Posterior vena cava (tissue), 2 donors: Measurements from ENCODE around the gene LTBP2. TPM values are rescaled to one million over a fixed set of nuclear protein-coding genes. Genes with fewer than 3 reads are reported as not detected.

Source experiments
- DNase-seq: peaks from one replicate; pipeline ENCODE4 v3.0.0-alpha.2; 2020; ENCODE audit warnings: low spot score
- intact Hi-C, 2 donors: fragments of 100-400 bp; cut with DNase I; formaldehyde crosslinking; loops; one replicate each; pipeline versions ENCODE4 v1.14.1 to v1.14.2; 2022 to 2023
- total RNA-seq, 2 donors: library from RNA; stranded (reverse); fragmentation: NEBNext Ultra II Directional; extraction: Animal tissue kit (Norgen Biotek cat#: 25700); gene quantifications; one replicate each; pipeline ENCODE4 v1.2.1, GENCODE V29; 2021
- donor health status: DM: yes; HTN: yes; CAD: no.
- donor health status: DM: yes; HTN: yes; CAD: no.

LTBP2 gene
- total RNA-seq, 2 donors from 2014 or later: 141 to 168 TPM

GRCh38 chr14:74579447-74580274 lies 32.4 kb downstream of the LTBP2 start:
- peak; percentile 69 for DNase-seq

GRCh38 chr14:74578479-74578878 lies 33.6 kb downstream of the LTBP2 start:
- DNase-seq: no peak
- intact Hi-C loops: no loop called here

More at GRCh38 chr14:74579447-74580274, 32.4 kb downstream of the LTBP2 start:
- intact Hi-C loops: no loop called here

GRCh38 chr14:74577948-74578275 lies 34.1 kb downstream of the LTBP2 start:
- intact Hi-C loops: no loop called here
- DNase-seq: peak; percentile 34

GRCh38 chr14:74577247-74577947 lies 34.6 kb downstream of the LTBP2 start:
- intact Hi-C loops: no loop called here
- peak; percentile 89 for DNase-seq

GRCh38 chr14:74575936-74576335 lies 36.1 kb downstream of the LTBP2 start:
- DNase-seq: no peak
- intact Hi-C loops: no loop called here

GRCh38 chr14:74575507-74575906 lies 36.5 kb downstream of the LTBP2 start:
- intact Hi-C loops: no loop called here
- DNase-seq: peak; percentile 66

GRCh38 chr14:74574706-74575105 lies 37.3 kb downstream of the LTBP2 start:
- intact Hi-C loops: no loop called here
- peak; percentile 74 for DNase-seq

- DNase-seq: no peak
- intact Hi-C loops: no loop called here
Measured at GRCh38 chr14:74574090-74574433, 38.0 kb downstream of the LTBP2 start.

- intact Hi-C loops: no loop called here
- DNase-seq: peak; percentile 62
Measured at GRCh38 chr14:74573421-74574089, 38.5 kb downstream of the LTBP2 start.

GRCh38 chr14:74572726-74573301 lies 39.2 kb downstream of the LTBP2 start:
- intact Hi-C loops: no loop called here
- peak; percentile 74 for DNase-seq

- intact Hi-C loops: no loop called here
- DNase-seq: peak; percentile 85
Measured at GRCh38 chr14:74571901-74572725, 39.9 kb downstream of the LTBP2 start.

GRCh38 chr14:74571441-74571841 lies 40.6 kb downstream of the LTBP2 start:
- intact Hi-C loops: no loop called here
- peak; percentile 84 for DNase-seq

- peak; percentile 10 for DNase-seq
- intact Hi-C loops: no loop called here
Measured at GRCh38 chr14:74570696-74571095, 41.3 kb downstream of the LTBP2 start.

- intact Hi-C loops: no loop called here
- DNase-seq: peak; percentile 78
Measured at GRCh38 chr14:74569806-74570591, 42.0 kb downstream of the LTBP2 start.

GRCh38 chr14:74569387-74569786 lies 42.6 kb downstream of the LTBP2 start:
- intact Hi-C loops: no loop called here

GRCh38 chr14:74568911-74569310 lies 43.1 kb downstream of the LTBP2 start:
- peak; percentile 76 for DNase-seq
- intact Hi-C loops: no loop called here

More at GRCh38 chr14:74569387-74569786, 42.6 kb downstream of the LTBP2 start:
- peak; percentile 25 for DNase-seq

GRCh38 chr14:74568380-74568649 lies 43.7 kb downstream of the LTBP2 start:
- intact Hi-C loops: no loop called here
- DNase-seq: no peak

- peak; percentile 67 for DNase-seq
- intact Hi-C loops: no loop called here
Measured at GRCh38 chr14:74567646-74568379, 44.2 kb downstream of the LTBP2 start.
